Glutamatergic neuron (in vitro differentiated cells): Measurements from ENCODE around the gene PDZD11. TPM values are rescaled to one million over a fixed set of nuclear protein-coding genes. Genes with fewer than 3 reads are reported as not detected.

Source experiments
- DNase-seq: peaks from one replicate; pipeline ENCODE4 v3.0.0; 2022
- H3K27ac Mint-ChIP-seq: one replicate; pipeline ENCODE4 v1.8.0; 2020; ENCODE audit warnings: mild to moderate bottlenecking, mixed read lengths, inconsistent platforms; ENCODE audit not compliant: unreplicated experiment
- H3K27me3 Mint-ChIP-seq: one replicate; pipeline ENCODE4 v1.8.0; 2020; ENCODE audit warnings: mild to moderate bottlenecking, moderate library complexity, mixed read lengths, inconsistent platforms; ENCODE audit not compliant: unreplicated experiment
- H3K36me3 Mint-ChIP-seq: one replicate; pipeline ENCODE4 v1.8.0; 2020; ENCODE audit warnings: mild to moderate bottlenecking, mixed read lengths, inconsistent platforms; ENCODE audit not compliant: unreplicated experiment
- H3K4me1 Mint-ChIP-seq: one replicate; pipeline ENCODE4 v1.8.0; 2020; ENCODE audit warnings: mild to moderate bottlenecking, low read depth, mixed read lengths, inconsistent platforms; ENCODE audit not compliant: unreplicated experiment
- H3K4me3 Mint-ChIP-seq: one replicate; pipeline ENCODE4 v1.8.0; 2020; ENCODE audit warnings: mild to moderate bottlenecking, mixed read lengths, inconsistent platforms; ENCODE audit not compliant: unreplicated experiment
- H3K9me3 Mint-ChIP-seq: one replicate; pipeline ENCODE4 v1.8.0; 2020; ENCODE audit warnings: mild to moderate bottlenecking, moderate library complexity, mixed read lengths, inconsistent platforms; ENCODE audit not compliant: unreplicated experiment
- total RNA-seq: library from RNA; stranded (reverse); fragmentation: NEBNext Ultra II Directional; extraction: Animal tissue kit (Norgen Biotek cat#: 25700); gene quantifications from one replicate; pipeline ENCODE4 v1.2.1, GENCODE V29; 2021; ENCODE audit not compliant: unreplicated experiment
- TF ChIP-seq, protein P1 (sequence below): fragments of 200-600 bp; sonication (generic); IDR thresholded peaks from one replicate; pipeline ENCODE4 v1.5.0; 2021; ENCODE audit not compliant: partially characterized antibody, unreplicated experiment

The PDZD11 gene
- total RNA-seq, 1 donor from 2014 or later: 47.4 TPM

DNA sequence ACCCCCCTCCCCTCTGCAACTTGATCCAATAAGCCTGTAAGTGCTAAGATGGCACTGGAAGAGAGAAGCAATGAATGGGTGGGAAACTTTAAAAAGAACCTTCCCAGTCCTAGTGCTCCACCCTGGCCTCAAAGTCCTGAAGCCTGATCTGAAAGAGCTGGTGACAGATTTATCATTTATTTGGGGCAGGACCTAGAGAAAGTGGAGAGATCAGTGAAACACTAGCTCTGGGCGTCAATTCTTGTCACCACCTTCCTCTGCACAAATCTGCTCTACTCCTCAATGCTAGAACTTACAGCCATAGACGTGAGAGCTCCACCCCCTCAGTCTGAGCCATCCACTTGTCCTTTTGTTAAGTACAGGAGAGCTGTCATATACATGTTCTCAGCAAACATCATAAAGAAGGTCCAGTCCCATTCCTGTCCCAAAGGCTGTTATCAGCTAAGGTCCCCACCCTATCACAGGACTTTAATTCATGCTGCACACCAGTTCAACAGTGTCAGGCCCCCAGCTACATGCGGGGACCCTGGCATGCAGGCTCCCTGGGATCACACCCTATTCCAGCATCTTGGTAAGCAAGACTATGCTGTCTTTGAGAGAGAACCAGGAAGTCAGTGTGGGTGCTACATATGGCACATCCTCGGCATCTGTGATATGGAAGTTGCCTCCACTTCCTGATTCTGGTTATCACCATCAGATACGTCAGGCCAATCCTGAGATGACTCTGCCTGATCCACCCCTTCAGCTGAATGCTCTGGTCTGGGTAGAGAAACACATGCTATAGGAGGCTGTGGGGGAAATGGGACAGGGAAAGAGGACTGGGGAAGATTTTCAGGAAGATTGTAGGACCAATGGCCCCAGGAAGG is 32.1 kb downstream of the PDZD11 start:
- Mint-ChIP-seq H3K9me3 (peaks cover 2% of the 10 kb centered on the region), H3K36me3 (no peaks in the 10 kb centered on the region), H3K4me1 (no peaks in the 10 kb centered on the region), H3K4me3 (no peak overlapping the region), H3K27me3 (peaks cover 4% of the 10 kb centered on the region), H3K27ac (no peak overlapping the region)
- TF ChIP-seq, protein P1, sequence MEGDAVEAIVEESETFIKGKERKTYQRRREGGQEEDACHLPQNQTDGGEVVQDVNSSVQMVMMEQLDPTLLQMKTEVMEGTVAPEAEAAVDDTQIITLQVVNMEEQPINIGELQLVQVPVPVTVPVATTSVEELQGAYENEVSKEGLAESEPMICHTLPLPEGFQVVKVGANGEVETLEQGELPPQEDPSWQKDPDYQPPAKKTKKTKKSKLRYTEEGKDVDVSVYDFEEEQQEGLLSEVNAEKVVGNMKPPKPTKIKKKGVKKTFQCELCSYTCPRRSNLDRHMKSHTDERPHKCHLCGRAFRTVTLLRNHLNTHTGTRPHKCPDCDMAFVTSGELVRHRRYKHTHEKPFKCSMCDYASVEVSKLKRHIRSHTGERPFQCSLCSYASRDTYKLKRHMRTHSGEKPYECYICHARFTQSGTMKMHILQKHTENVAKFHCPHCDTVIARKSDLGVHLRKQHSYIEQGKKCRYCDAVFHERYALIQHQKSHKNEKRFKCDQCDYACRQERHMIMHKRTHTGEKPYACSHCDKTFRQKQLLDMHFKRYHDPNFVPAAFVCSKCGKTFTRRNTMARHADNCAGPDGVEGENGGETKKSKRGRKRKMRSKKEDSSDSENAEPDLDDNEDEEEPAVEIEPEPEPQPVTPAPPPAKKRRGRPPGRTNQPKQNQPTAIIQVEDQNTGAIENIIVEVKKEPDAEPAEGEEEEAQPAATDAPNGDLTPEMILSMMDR: no peak
- DNase-seq: no peak

DNA sequence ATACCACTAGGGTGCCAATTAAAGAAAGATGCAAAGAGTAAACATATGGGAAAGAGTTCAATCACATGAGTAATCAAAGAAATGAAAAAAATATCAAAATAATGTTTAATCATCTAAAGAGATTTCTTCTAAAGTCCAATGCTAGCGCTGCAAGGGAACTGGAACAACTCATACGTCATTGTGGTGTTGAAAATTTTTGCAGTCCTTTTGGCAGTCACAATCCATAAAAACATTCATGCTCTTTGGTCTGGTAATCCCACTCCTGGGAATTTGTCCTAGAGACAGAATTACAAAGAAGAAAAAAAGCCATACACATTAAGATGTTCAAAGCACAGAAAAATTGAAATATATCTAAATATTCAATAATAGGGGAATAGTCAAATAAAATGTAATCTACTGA is 34.3 kb downstream of the PDZD11 start:
- Mint-ChIP-seq H3K4me1 (no peaks in the 10 kb centered on the region), H3K27me3 (peaks cover 4% of the 10 kb centered on the region), H3K36me3 (no peaks in the 10 kb centered on the region), H3K4me3 (no peak overlapping the region), H3K27ac (no peak overlapping the region), H3K9me3 (peaks cover 2% of the 10 kb centered on the region)
- no peak for DNase-seq
- TF ChIP-seq, protein P1: no peak

DNA sequence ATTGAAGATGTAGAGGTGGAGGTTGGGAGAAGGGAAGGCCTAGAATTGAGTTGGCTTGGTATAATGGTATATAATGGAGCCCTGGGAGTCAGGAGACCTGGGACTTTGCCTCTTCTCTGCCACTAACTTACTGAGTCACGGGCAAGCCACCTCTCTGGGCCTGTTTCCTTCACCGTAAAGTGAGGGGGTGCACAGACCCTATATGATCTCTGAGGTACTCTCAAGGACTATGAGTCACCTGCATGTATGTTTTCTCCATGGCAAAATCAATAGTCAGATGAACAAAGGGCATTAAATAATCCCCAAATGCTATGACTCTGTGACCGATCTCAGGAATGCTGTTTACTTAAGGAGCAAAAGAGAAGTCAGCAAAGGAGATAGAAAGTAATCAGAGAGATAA is 34.8 kb downstream of the PDZD11 start:
- peaks cover 2% of the 10 kb centered on the region for H3K9me3 Mint-ChIP-seq
- no peaks in the 10 kb centered on the region for H3K4me1 Mint-ChIP-seq

DNA sequence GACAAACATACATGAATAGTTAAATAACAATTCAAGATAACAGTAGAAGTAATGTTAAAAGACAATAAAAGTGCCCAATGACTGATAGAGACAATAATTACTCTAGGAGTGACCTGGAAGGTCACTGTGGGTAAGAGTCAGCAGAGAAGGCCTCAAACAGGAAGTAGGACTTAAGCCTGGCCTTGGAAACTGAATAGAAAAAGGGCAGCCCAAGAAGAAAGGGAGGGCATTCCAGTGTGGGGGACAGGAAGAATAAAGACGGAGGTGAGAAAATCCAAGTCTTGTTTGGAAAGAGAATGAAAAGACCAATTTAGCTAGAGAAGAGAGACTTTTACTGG is 35.7 kb downstream of the PDZD11 start:
- no peak for DNase-seq
- Mint-ChIP-seq H3K4me3 (no peak overlapping the region), H3K27me3 (peaks cover 3% of the 10 kb centered on the region), H3K9me3 (peaks cover 1% of the 10 kb centered on the region), H3K36me3 (no peaks in the 10 kb centered on the region), H3K27ac (no peak overlapping the region), H3K4me1 (no peaks in the 10 kb centered on the region)
- TF ChIP-seq, protein P1: no peak

More for the DNA sequence above, 34.8 kb downstream of the PDZD11 start:
- peaks cover 3% of the 10 kb centered on the region for H3K27me3 Mint-ChIP-seq
- no peak overlapping the region for H3K4me3 Mint-ChIP-seq
- DNase-seq: no peak
- TF ChIP-seq, protein P1: no peak
- H3K27ac Mint-ChIP-seq: no peak overlapping the region
- H3K36me3 Mint-ChIP-seq: no peaks in the 10 kb centered on the region

DNA sequence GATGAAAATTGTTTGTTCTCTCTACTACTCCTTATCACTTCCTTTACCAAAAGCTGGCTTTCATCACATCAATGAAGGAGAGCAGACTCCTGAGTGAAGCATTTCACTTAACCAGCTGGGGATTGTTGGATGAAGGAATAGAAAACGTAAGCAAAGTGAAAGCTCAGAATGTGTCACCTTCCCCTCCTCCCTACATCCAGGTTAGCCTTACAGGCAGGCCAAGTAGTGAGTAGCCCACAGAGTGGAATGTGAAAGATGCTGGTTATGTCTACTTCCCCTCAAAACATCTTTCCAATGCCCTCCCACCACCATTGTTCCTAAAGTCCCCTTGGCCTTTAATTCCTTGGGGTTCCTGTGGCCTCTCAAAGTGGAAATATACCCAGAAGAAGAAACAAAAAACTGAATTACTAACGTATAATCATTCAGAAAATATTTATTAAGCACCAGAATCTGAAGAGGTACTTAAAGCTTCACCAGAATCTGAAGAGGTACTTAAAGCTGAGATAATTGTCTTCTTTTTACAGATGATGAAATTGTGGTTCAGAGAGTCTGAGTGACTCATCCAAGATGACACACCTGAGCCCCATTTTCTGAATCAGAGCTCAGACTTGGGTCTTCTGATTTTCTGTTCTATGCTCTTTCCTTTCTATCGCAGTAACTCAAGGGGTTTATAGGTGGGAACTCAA is 36.2 kb downstream of the PDZD11 start:
- peaks cover 3% of the 10 kb centered on the region for H3K27me3 Mint-ChIP-seq

More for the DNA sequence above, 36.2 kb downstream of the PDZD11 start:
- H3K27ac Mint-ChIP-seq: no peak overlapping the region
- H3K9me3 Mint-ChIP-seq: no peaks in the 10 kb centered on the region
- no peak overlapping the region for H3K4me3 Mint-ChIP-seq
- TF ChIP-seq, protein P1: no peak
- no peak for DNase-seq
- H3K4me1 Mint-ChIP-seq: no peaks in the 10 kb centered on the region
- H3K36me3 Mint-ChIP-seq: no peaks in the 10 kb centered on the region
